K562 (cell line): ENCODE results near the gene MLH3. TPM values are rescaled to one million over a fixed set of nuclear protein-coding genes. Genes with fewer than 3 reads are reported as not detected.

Experiments
- ATAC-seq: fragments of 200-7000 bp; cut with Tn5 transposase; 3 replicates; pipeline ENCODE4 v1.9.1; 2020; ENCODE audit warnings: moderate library complexity
- BruUV-seq: library from RNA; stranded (reverse); fragments of 400-500 nt; replicated peaks from 2 replicates; lab custom pipeline; 2021; lab: Mats Ljungman, UMichigan
- CTCF ChIA-PET: fragments of 300-600 bp; formaldehyde crosslinking; extraction: SDS; loops from one replicate; lab custom pipeline; 2021; ENCODE audit warnings: low intra/inter-chr PET ratio; lab: Yijun Ruan, JAX
- POLR2A ChIA-PET: fragments of 300-600, 350-650 bp; sonication (Branson Sonifier 250); formaldehyde crosslinking; extraction: SDS; loops from one replicate; lab custom pipeline; 2021; ENCODE audit warnings: antibody characterized with exemption, inconsistent platforms; lab: Yijun Ruan, JAX
- DNase-seq, 4 experiments: peaks; one replicate each; pipeline versions ENCODE4 v3.0.0 to v3.0.0-alpha.2; 2011 to 2018; ENCODE audit warnings: low spot score in 3 of 4, mixed read lengths in 3 of 4; ENCODE audit errors: extremely low read depth in 1 of 4
- FAIRE-seq: peaks from 2 replicates; lab custom pipeline; 2011; peaks lifted over from hg19 to GRCh38; lab: Jason Lieb, UNC
- H2AFZ ChIP-seq: 2 replicates; pipeline ENCODE4 v1.6.0; 2011; ENCODE audit warnings: low read depth, low read length, control low read depth, inconsistent platforms
- H3K27ac ChIP-seq: fragments of 200-600 bp; 3 replicates; pipeline ENCODE4 v1.8.0; 2011; ENCODE audit warnings: low read depth, mild to moderate bottlenecking, control low read depth, inconsistent platforms, low read length, moderate library complexity, mixed read lengths; ENCODE audit errors: extremely low read depth
- H3K27me3 ChIP-seq, 2 experiments: fragments of 300-600 bp in 1 of 2; 2 replicates in 1 of 2; 3 replicates in 1 of 2; pipeline versions ENCODE4 v1.6.0 to v1.8.0; 2011; ENCODE audit warnings: inconsistent platforms in 2 of 2, low read length in 2 of 2, mild to moderate bottlenecking in 1 of 2, mixed read lengths in 1 of 2, moderate library complexity in 1 of 2; ENCODE audit not compliant: control insufficient read depth in 2 of 2, insufficient read depth in 2 of 2
- H3K36me3 ChIP-seq: fragments of 300-600 bp; 3 replicates; pipeline ENCODE4 v1.8.0; 2011; ENCODE audit warnings: mild to moderate bottlenecking, low read length, inconsistent platforms; ENCODE audit not compliant: control insufficient read depth, insufficient read depth
- H3K4me1 ChIP-seq, 2 experiments: fragments of 200-600 bp in 1 of 2; replicated peaks in 1 of 2; 2 replicates in 1 of 2; 3 replicates in 1 of 2; pipeline versions ENCODE4 v1.5.1 to v1.8.0; 2011; ENCODE audit warnings: inconsistent platforms in 2 of 2, low read length in 2 of 2, mild to moderate bottlenecking in 1 of 2, mixed read lengths in 1 of 2, moderate library complexity in 1 of 2; ENCODE audit not compliant: control insufficient read depth in 2 of 2, insufficient read depth in 2 of 2
- H3K4me2 ChIP-seq: 2 replicates; pipeline ENCODE4 v1.6.1; 2011; ENCODE audit warnings: low read length, control low read depth, inconsistent platforms, mixed read lengths; ENCODE audit not compliant: insufficient read depth
- H3K4me3 ChIP-seq: fragments of 200-600 bp; sonication (generic), shearing (Covaris generic); 2 replicates; pipeline ENCODE4 v1.5.1; 2016; ENCODE audit warnings: control low read depth, inconsistent platforms
- H3K79me2 ChIP-seq: fragments of 200-600 bp; 3 replicates; pipeline ENCODE4 v1.8.0; 2011; ENCODE audit warnings: low read length, inconsistent platforms; ENCODE audit not compliant: control insufficient read depth, insufficient read depth
- H3K9ac ChIP-seq, 2 experiments: 2 replicates each; pipeline versions ENCODE4 v1.6.0 to v1.6.1; 2011; ENCODE audit warnings: low read depth in 2 of 2, low read length in 2 of 2, control low read depth in 1 of 2, inconsistent platforms in 1 of 2, mild to moderate bottlenecking in 1 of 2, mixed read lengths in 1 of 2; ENCODE audit not compliant: insufficient read depth in 1 of 2
- H3K9me1 ChIP-seq: one replicate; pipeline ENCODE4 v1.6.0; 2011; ENCODE audit warnings: inconsistent platforms, mild to moderate bottlenecking, low read length, moderate library complexity; ENCODE audit not compliant: control insufficient read depth, insufficient read depth
- H3K9me3 ChIP-seq: replicated peaks from 2 replicates; pipeline ENCODE4 v1.5.1; 2011; ENCODE audit warnings: low read depth, low read length, inconsistent platforms; ENCODE audit not compliant: control insufficient read depth, insufficient read depth
- H4K20me1 ChIP-seq: replicated peaks from 2 replicates; pipeline ENCODE4 v1.6.1; 2011; ENCODE audit warnings: low read length, inconsistent platforms, mixed read lengths; ENCODE audit not compliant: control insufficient read depth, insufficient read depth
- ATF2 ChIP-seq: sonication (generic); formaldehyde crosslinking; IDR thresholded peaks from 2 replicates; pipeline ENCODE4 v1.8.1; 2022; ENCODE audit warnings: missing genetic modification reagents
- CXXC5 ChIP-seq: fragments of 250-450 bp; sonication (Bioruptor Pico); IDR thresholded peaks from 2 replicates; pipeline ENCODE4 v1.8.0; 2022; ENCODE audit warnings: inconsistent platforms, mild to moderate bottlenecking, moderate library complexity
- GABPA ChIP-seq: fragments of 200-800 bp; sonication (Bioruptor generic); conservative IDR thresholded peaks from 2 replicates; pipeline ENCODE4 v1.6.1; 2016; ENCODE audit warnings: low read depth, missing genetic modification characterization, missing compliant biosample characterization
- HNRNPL ChIP-seq: fragments of 200-400 bp; formaldehyde crosslinking; IDR thresholded peaks from 2 replicates; pipeline ENCODE4 v1.6.1; 2017; ENCODE audit warnings: low read depth, mild to moderate bottlenecking, low read length
- KLF1 ChIP-seq: fragments of 450-650 bp; IDR thresholded peaks from 2 replicates; pipeline ENCODE4 v1.6.1; 2016; ENCODE audit warnings: missing genetic modification characterization, missing compliant biosample characterization
- LARP7 ChIP-seq: fragments of 450-650 bp; IDR thresholded peaks from 2 replicates; pipeline ENCODE4 v1.6.1; 2016
- MIER1 ChIP-seq: fragments of 450-650 bp; IDR thresholded peaks from 2 replicates; pipeline ENCODE4 v1.6.1; 2016; ENCODE audit warnings: antibody characterized with exemption, mild to moderate bottlenecking, low read depth
- MNT ChIP-seq, 2 experiments: fragments of 450-650 bp; conservative IDR thresholded peaks; 2 replicates each; pipeline ENCODE4 v1.6.1; 2017; ENCODE audit warnings: mild to moderate bottlenecking in 2 of 2, moderate library complexity in 2 of 2
- NR1H2 ChIP-seq: sonication (generic); formaldehyde crosslinking; IDR thresholded peaks from 2 replicates; pipeline ENCODE4 v1.4.0; 2020; ENCODE audit warnings: mild to moderate bottlenecking, missing genetic modification reagents
- PATZ1 ChIP-seq: fragments of 250-450 bp; sonication (Bioruptor Pico); IDR thresholded peaks from 2 replicates; pipeline ENCODE4 v1.5.0; 2020; ENCODE audit warnings: mild to moderate bottlenecking, borderline replicate concordance
- POU5F1 ChIP-seq: fragments of 150-350 bp; IDR thresholded peaks from 2 replicates; pipeline ENCODE4 v1.6.1; 2014; ENCODE audit warnings: borderline replicate concordance, low read length, low read depth, mild to moderate bottlenecking; ENCODE audit not compliant: partially characterized antibody
- SIN3B ChIP-seq: fragments of 450-650 bp; IDR thresholded peaks from 2 replicates; pipeline ENCODE4 v1.6.1; 2017; ENCODE audit warnings: low read depth, mild to moderate bottlenecking, moderate library complexity
- SMARCB1 ChIP-seq: IDR thresholded peaks from 2 replicates; pipeline ENCODE4 v1.6.1; 2011; ENCODE audit warnings: improper control_type of control experiment, low read depth; ENCODE audit not compliant: insufficient read length
- TSC22D4 ChIP-seq: fragments of 450-650 bp; IDR thresholded peaks from 2 replicates; pipeline ENCODE4 v1.6.1; 2016; ENCODE audit warnings: missing genetic modification characterization, missing biosample characterization, control low read depth
- ZBTB43 ChIP-seq: sonication (generic); formaldehyde crosslinking; IDR thresholded peaks from 2 replicates; pipeline ENCODE4 v1.8.0; 2023; ENCODE audit warnings: mild to moderate bottlenecking, missing genetic modification reagents
- ZNF347 ChIP-seq: fragments of 450-650 bp; formaldehyde crosslinking; IDR thresholded peaks from 2 replicates; pipeline ENCODE4 v1.4.0; 2020; ENCODE audit warnings: low read depth, mild to moderate bottlenecking, moderate library complexity
- WGBS: fragments of 100-300 bp; shearing (Covaris generic); methylation state at CpG from one replicate; pipeline ENCODE4 v1.1.6; 2016; ENCODE audit warnings: low coverage, mixed read lengths; ENCODE audit not compliant: insufficient coverage; ENCODE audit errors: missing lambda C conversion rate; 5-methylcytosine and 5-hydroxymethylcytosine counted together
- in situ Hi-C: fragments of 300-500 bp; cut with MboI; formaldehyde crosslinking; loops from 4 replicates; pipeline ENCODE4 v1.15.0; 2018; ENCODE audit warnings: inconsistent platforms, mixed read lengths
- intact Hi-C: fragments of 100-400 bp; cut with micrococcal nuclease; formaldehyde crosslinking; loops from 2 replicates; pipeline ENCODE4 v1.14.2; 2022
- polyA plus RNA-seq, 8 experiments: library from polyadenylated mRNA; depleted of rRNA in 4 of 8; stranded (reverse) in 5 of 8; unstranded in 3 of 8; fragments of >200 nt; fragmentation: Nextera tagmentation in 2 of 8; fragmentation: Illumina TruSeq in 1 of 8; extraction: Ambion mirVana in 2 of 8; extraction: Trizol in 1 of 8; gene quantifications; 2 replicates each; pipeline versions ENCODE4 v1.2.1 to v1.2.3, GENCODE V29; 2011 to 2014; ENCODE audit warnings: inconsistent platforms in 1 of 8, missing spikeins in 1 of 8
- total RNA-seq, 7 experiments: library from RNA; depleted of rRNA in 6 of 7; stranded (reverse); fragments of >200 nt in 6 of 7; fragmentation: Illumina TruSeq in 2 of 7; extraction: Trizol in 2 of 7; gene quantifications; 2 replicates each; pipeline versions ENCODE4 v1.2.1 to v1.2.3, GENCODE V29; 2011 to 2021; ENCODE audit warnings: low replicate concordance in 1 of 7

The MLH3 gene
- total and polyA plus RNA-seq, 9 of the 15 experiments (the other 6 are each of a cell fraction or from before 2014, with no cell fraction given) = 5.9 to 15.3 (median 10.7) TPM

GRCh38 chr14:75069121-75069810 is 18.0 kb upstream of the MLH3 start, which contains the start of gene ZC2HC1C:
Gene ZC2HC1C (plus strand): TSS chr14:75069641. CDS start chr14:75070574, 933 bp downstream.
- no TSS peak for BruUV-seq
- CTCF ChIA-PET = no interaction called here
- H2AFZ ChIP-seq = peak within 1 kb of the TSS; percentile 86
- peak within 1 kb of the TSS; percentile 93 for H3K27ac ChIP-seq
- POLR2A ChIA-PET = interaction anchor here (0.5 to 2.0 kb wide), 12 partner anchors 10 to 562 kb away, joined by 3 to 5 read pairs (median 3); partner anchors contain the start of genes EIF2B2 and MLH3
- no peaks in the 10 kb centered on the region; the same call in 2 of the 3 replicates for H3K36me3 ChIP-seq
- peak; percentile 76 for FAIRE-seq
- no peaks in the 10 kb centered on the region for H4K20me1 ChIP-seq
- peaks cover 26 to 32% of the 10 kb centered on the region in 2 experiments; a peak in 4 of 5 replicates for H3K4me1 ChIP-seq
- H3K79me2 ChIP-seq = peaks cover 63% of the 10 kb centered on the region
- peak; percentile 93 to 95 (median 94) for DNase-seq
- H3K9ac ChIP-seq = peak within 1 kb of the TSS; percentile 87 to 91
- ATAC-seq = peak; percentile 90
- H3K4me2 ChIP-seq = peak within 1 kb of the TSS; percentile 96
- H3K4me3 ChIP-seq = peak within 1 kb of the TSS; percentile 41
- peaks cover 3% of the 10 kb centered on the region for H3K9me1 ChIP-seq
- under 1% methylated on average over 47 of the region's 58 CpGs for WGBS
- intact Hi-C loops (no loop called here), in situ Hi-C loops (no loop called here)
- H3K27me3 ChIP-seq = no peaks in the 10 kb centered on the region
- no peaks in the 10 kb centered on the region for H3K9me3 ChIP-seq
- peak; percentile 77; the same call in 1 of the 2 replicates for TF ChIP-seq HNRNPL
- no peak for TF ChIP-seq SMARCB1
- TF ChIP-seq TSC22D4 = no peak
- peak; percentile 73 for TF ChIP-seq GABPA
- no peak for TF ChIP-seq ZBTB43
- no peak for TF ChIP-seq SIN3B
- no peak for TF ChIP-seq ZNF347 (CRISPR knock-in tag)
- TF ChIP-seq PATZ1 = no peak
- no peak for TF ChIP-seq ATF2 (CRISPR knock-in tag)
- no peak for TF ChIP-seq NR1H2 (CRISPR knock-in tag)
- no peak for TF ChIP-seq POU5F1
- TF ChIP-seq KLF1 = peak; percentile 96
- TF ChIP-seq CXXC5 = peak; percentile 95
- no peak for TF ChIP-seq MIER1
- TF ChIP-seq LARP7 = no peak
- peak; percentile 89 to 94 for TF ChIP-seq MNT (conservative IDR thresholded peaks at IDR 0.05)
